GM19043 (cell line): ENCODE data around the gene INSIG1.

Experiments used
- ATAC-seq: cut with Tn5 transposase; IDR thresholded peaks from one replicate; pipeline ENCODE4 v1.9.1; 2021; ENCODE audit warnings: low read depth; ENCODE audit not compliant: unreplicated experiment

Gene INSIG1

GRCh38 chr7:155283565-155284194 is 14.0 kb upstream of the INSIG1 start:
- peak; percentile 86 for ATAC-seq

- ATAC-seq, result no peak
Measured at GRCh38 chr7:155284496-155285274, 13.0 kb upstream of the INSIG1 start.

- ATAC-seq, result no peak
Measured at GRCh38 chr7:155285423-155285822, 12.3 kb upstream of the INSIG1 start.

- no peak for ATAC-seq
Measured at GRCh38 chr7:155285833-155286232, 11.8 kb upstream of the INSIG1 start.

GRCh38 chr7:155286686-155287085 is 11.0 kb upstream of the INSIG1 start:
- ATAC-seq, result no peak

- ATAC-seq, result no peak
Measured at GRCh38 chr7:155287284-155287935, 10.3 kb upstream of the INSIG1 start.

GRCh38 chr7:155288055-155288454 is 9.6 kb upstream of the INSIG1 start:
- ATAC-seq, result no peak

- ATAC-seq, result no peak
Measured at GRCh38 chr7:155289107-155289506, 8.6 kb upstream of the INSIG1 start.

GRCh38 chr7:155289949-155290501 is 7.7 kb upstream of the INSIG1 start:
- ATAC-seq, result no peak

GRCh38 chr7:155291045-155291530 is 6.6 kb upstream of the INSIG1 start:
- ATAC-seq, result no peak

GRCh38 chr7:155291729-155292128 is 5.9 kb upstream of the INSIG1 start:
- ATAC-seq, result no peak

GRCh38 chr7:155292680-155293226 is 4.9 kb upstream of the INSIG1 start:
- ATAC-seq, result no peak

- no peak for ATAC-seq
Measured at GRCh38 chr7:155293721-155294510, 3.8 kb upstream of the INSIG1 start.

- no peak for ATAC-seq
Measured at GRCh38 chr7:155294511-155294778, 3.2 kb upstream of the INSIG1 start.

- ATAC-seq, result no peak
Measured at GRCh38 chr7:155295511-155295910, 2.2 kb upstream of the INSIG1 start.

GRCh38 chr7:155296006-155296787 is 1.5 kb upstream of the INSIG1 start:
- no peak for ATAC-seq

- peak; percentile 18 for ATAC-seq
Measured at GRCh38 chr7:155296788-155297516, 726 bp upstream of the INSIG1 start.

- ATAC-seq, result no peak
Measured at GRCh38 chr7:155298288-155298833, 683 bp downstream of the INSIG1 start.
